Heart left ventricle (tissue), 16 donors: ENCODE results near the gene BMPR2. TPM values are rescaled to one million over a fixed set of nuclear protein-coding genes. Genes with fewer than 3 reads are reported as not detected.

Experiments used
- ATAC-seq, 4 donors: fragments of 200-7000 bp; cut with Tn5 transposase; one replicate each; pipeline ENCODE4 v1.9.1; 2020 to 2022; ENCODE audit warnings: moderate library complexity in 4 of 4, mild to moderate bottlenecking in 3 of 4, moderate number of reproducible peaks in 1 of 4
- DNase-seq, 5 donors: peaks; one replicate each; pipeline ENCODE4 v3.0.0-alpha.2; 2020
- H3K27ac ChIP-seq, 12 donors: fragments of 200-600 bp; sonication (generic) in 4 of 12; one replicate each; pipeline versions ENCODE4 v1.5.0 to v1.8.0; 2016 to 2022; ENCODE audit warnings: mild to moderate bottlenecking in 2 of 12
- H3K27me3 ChIP-seq, 9 donors: fragments of 200-600 bp; sonication (generic) in 2 of 9; one replicate each; pipeline versions ENCODE4 v1.5.1 to v1.8.0; 2016 to 2022; ENCODE audit warnings: mild to moderate bottlenecking in 3 of 9
- H3K36me3 ChIP-seq, 9 donors: fragments of 200-600 bp; sonication (generic) in 2 of 9; one replicate each; pipeline versions ENCODE4 v1.5.0 to v1.8.0; 2018 to 2022; ENCODE audit warnings: mild to moderate bottlenecking in 2 of 9
- H3K4me1 ChIP-seq, 12 donors: fragments of 200-600 bp; sonication (generic) in 4 of 12; one replicate each; pipeline versions ENCODE4 v1.5.0 to v1.8.0; 2016 to 2022; ENCODE audit warnings: mild to moderate bottlenecking in 3 of 12
- H3K4me3 ChIP-seq, 12 donors: fragments of 200-600 bp; sonication (generic) in 4 of 12; one replicate each; pipeline versions ENCODE4 v1.5.0 to v1.8.0; 2017 to 2022; ENCODE audit warnings: mild to moderate bottlenecking in 9 of 12, moderate library complexity in 4 of 12
- H3K9me3 ChIP-seq, 12 donors: fragments of 200-600 bp; sonication (generic) in 4 of 12; one replicate each; pipeline versions ENCODE4 v1.5.0 to v1.8.0; 2016 to 2022; ENCODE audit warnings: mild to moderate bottlenecking in 1 of 12
- POLR2A ChIP-seq, 2 donors: fragments of 450-650 bp; IDR thresholded peaks; one replicate each; pipeline ENCODE4 v1.6.1; 2017; ENCODE audit warnings: antibody characterized with exemption in 2 of 2, mild to moderate bottlenecking in 2 of 2, moderate library complexity in 2 of 2
- WGBS, 4 donors: extraction: QIAGEN DNeasy Blood & Tissue Kit in 2 of 4; methylation state at CpG; one replicate each; pipeline versions ENCODE4 v1.1.5 to v1.1.7; 2013 to 2018; 5-methylcytosine and 5-hydroxymethylcytosine counted together
- intact Hi-C, 10 donors: fragments of 100-400 bp; cut with DNase I; formaldehyde crosslinking; loops; one replicate each; pipeline versions ENCODE4 v1.11.1 to v1.14.2; 2022
- polyA plus RNA-seq, 2 donors: library from polyadenylated mRNA; stranded (reverse); fragments of 200-250 nt; gene quantifications; one replicate each; pipeline ENCODE4 v1.2.3, GENCODE V29; 2013
- total RNA-seq, 9 donors: library from RNA; depleted of rRNA in 2 of 9; stranded (reverse); fragments of >200 nt in 2 of 9; fragmentation: NEBNext Ultra II Directional in 3 of 9; extraction: Animal tissue kit (Norgen Biotek cat#: 25700) in 3 of 9; gene quantifications; one replicate each; pipeline versions ENCODE4 v1.1.0 to v1.2.4, GENCODE V29; 2016 to 2023
- TF ChIP-seq, protein P1 (sequence below), 12 donors: fragments of 200-600 bp; sonication (generic) in 4 of 12; IDR thresholded peaks; one replicate each; pipeline versions ENCODE4 v1.5.0 to v1.8.0; 2018 to 2022; ENCODE audit warnings: antibody characterized with exemption in 12 of 12, mild to moderate bottlenecking in 5 of 12
- donor health status: ischemic (EF 13 %, LVEDD 7.1; RV severe dilation, severe dysfunction).
- donor health status: healthy with polysubstance abuse.
- donor health status: DM: no; HTN: yes; CAD: no.
- donor health status: DM: no; HTN: no; CAD: no.
- donor health status: ischemic (EF 25% LVEDD 6.9; RV normal size, moderate dysfunction).
- donor health status: ischemic (EF 25% LVEDD 5.7; RV mildly dilated, moderate dysfunction).
- donor health status: healthy.
- donor health status: DM: yes; HTN: yes; CAD: no.
- donor health status: ischemic (EF 35%, LVEDD 5.7; RV mildly dilated, moderate dysfunction).
- donor health status: nonischemic (EF 11% LVEDD 7.7; RV severe dilation, severe dysfunction).
- donor health status: DM: yes; HTN: yes; CAD: no.
- donor health status: PGD.
- donor health status: ischemic (EF 29% LVEDD 5.4; RV normal size, mild dysfunction).
- donor health status: nonischemic (EF 23%, LVEDD 6.1; RV moderate dilation, normal function).

BMPR2 gene
- total and polyA plus RNA-seq, 11 donors = 9.0 to 81.9 (median 59.9) TPM

GRCh38 chr2:202444000-202444399, 67.9 kb downstream of the BMPR2 start:
- H3K36me3 ChIP-seq = peaks cover 0 to 4% (median 0%) of the 10 kb centered on the region in 9 donors
- H3K4me1 ChIP-seq = peaks cover 0 to 18% (median 6%) of the 10 kb centered on the region in 12 donors
- no peak for DNase-seq
- 96 to 98% (median 97%) methylated on average over 4 of the region's 4 CpGs for WGBS, 4 donors
- H3K27ac ChIP-seq = no peak overlapping the region
- H3K27me3 ChIP-seq = no peaks in the 10 kb centered on the region
- intact Hi-C loops = loop anchor here in 1 of 10 donors (10.0 kb wide), 1 partner anchor 59 kb away; no protein-coding TSS in a partner anchor
- no peak for ATAC-seq
- no peak for TF ChIP-seq POLR2A (IDR thresholded peaks at IDR 0.05)
- TF ChIP-seq, protein P1, sequence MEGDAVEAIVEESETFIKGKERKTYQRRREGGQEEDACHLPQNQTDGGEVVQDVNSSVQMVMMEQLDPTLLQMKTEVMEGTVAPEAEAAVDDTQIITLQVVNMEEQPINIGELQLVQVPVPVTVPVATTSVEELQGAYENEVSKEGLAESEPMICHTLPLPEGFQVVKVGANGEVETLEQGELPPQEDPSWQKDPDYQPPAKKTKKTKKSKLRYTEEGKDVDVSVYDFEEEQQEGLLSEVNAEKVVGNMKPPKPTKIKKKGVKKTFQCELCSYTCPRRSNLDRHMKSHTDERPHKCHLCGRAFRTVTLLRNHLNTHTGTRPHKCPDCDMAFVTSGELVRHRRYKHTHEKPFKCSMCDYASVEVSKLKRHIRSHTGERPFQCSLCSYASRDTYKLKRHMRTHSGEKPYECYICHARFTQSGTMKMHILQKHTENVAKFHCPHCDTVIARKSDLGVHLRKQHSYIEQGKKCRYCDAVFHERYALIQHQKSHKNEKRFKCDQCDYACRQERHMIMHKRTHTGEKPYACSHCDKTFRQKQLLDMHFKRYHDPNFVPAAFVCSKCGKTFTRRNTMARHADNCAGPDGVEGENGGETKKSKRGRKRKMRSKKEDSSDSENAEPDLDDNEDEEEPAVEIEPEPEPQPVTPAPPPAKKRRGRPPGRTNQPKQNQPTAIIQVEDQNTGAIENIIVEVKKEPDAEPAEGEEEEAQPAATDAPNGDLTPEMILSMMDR (IDR thresholded peaks at IDR 0.05) = no peak
- H3K4me3 ChIP-seq = no peak overlapping the region
- H3K9me3 ChIP-seq = no peaks in the 10 kb centered on the region

GRCh38 chr2:202449344-202449743, 73.2 kb downstream of the BMPR2 start:
- 77 to 81% (median 80%) methylated on average over 3 of the region's 3 CpGs for WGBS, 4 donors
- peak in 1 of 4 donors; percentile 23 for ATAC-seq
- peak overlapping the region in 2 of 12 donors; percentile 28 to 46 for H3K27ac ChIP-seq

DNA sequence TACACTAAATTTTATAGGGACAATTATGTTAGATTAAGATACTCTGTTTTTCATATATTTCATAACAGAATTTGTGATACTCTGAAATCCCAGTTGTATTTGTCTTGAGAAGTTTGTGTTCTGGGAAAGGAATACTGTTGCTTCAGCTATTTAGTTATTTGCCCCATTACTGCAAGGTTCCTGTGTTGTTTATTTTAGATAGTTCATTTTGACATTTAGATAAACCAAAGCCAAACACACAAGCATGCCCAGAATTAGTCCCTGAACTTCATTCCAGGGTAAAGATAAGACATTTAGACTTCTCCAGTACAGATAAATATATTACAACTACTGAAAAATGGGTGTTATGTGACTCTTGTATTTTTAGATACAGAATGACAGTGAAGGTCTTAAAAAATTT, 74.7 kb downstream of the BMPR2 start:
- intact Hi-C loops = loop anchor here in 1 of 10 donors (5.0 kb wide), 1 partner anchor 73 kb away; the partner anchor contains the start of gene BMPR2
- H3K4me3 ChIP-seq = no peak overlapping the region
- TF ChIP-seq, protein P1 (IDR thresholded peaks at IDR 0.05) = no peak
- DNase-seq (no peak), ATAC-seq (peak in 3 of 4 donors; percentile 30 to 63 (median 41))
- H3K9me3 ChIP-seq = no peaks in the 10 kb centered on the region
- H3K4me1 ChIP-seq = peaks cover 0 to 36% (median 12%) of the 10 kb centered on the region in 12 donors
- peaks cover 0 to 4% (median 0%) of the 10 kb centered on the region in 9 donors for H3K36me3 ChIP-seq
- peak overlapping the region in 9 of 12 donors; percentile 2 to 46 (median 23) for H3K27ac ChIP-seq
- no peaks in the 10 kb centered on the region for H3K27me3 ChIP-seq

More at GRCh38 chr2:202449344-202449743, 73.2 kb downstream of the BMPR2 start:
- Histone ChIP-seq H3K4me1 (peaks cover 0 to 30% (median 12%) of the 10 kb centered on the region in 12 donors), H3K36me3 (peaks cover 0 to 4% (median 0%) of the 10 kb centered on the region in 9 donors), H3K27me3 (no peaks in the 10 kb centered on the region), H3K9me3 (no peaks in the 10 kb centered on the region), H3K4me3 (no peak overlapping the region)
- DNase-seq = no peak
- TF ChIP-seq, protein P1 (IDR thresholded peaks at IDR 0.05) = no peak
- no peak for TF ChIP-seq POLR2A (IDR thresholded peaks at IDR 0.05)
- intact Hi-C loops = loop anchor here in 1 of 10 donors (10.0 kb wide), 1 partner anchor 65 kb away; no protein-coding TSS in a partner anchor

- H3K27me3 ChIP-seq = no peaks in the 10 kb centered on the region
- TF ChIP-seq, protein P1 (IDR thresholded peaks at IDR 0.05) = no peak
- no peak for TF ChIP-seq POLR2A (IDR thresholded peaks at IDR 0.05)
- no peak for DNase-seq
- no peaks in the 10 kb centered on the region for H3K9me3 ChIP-seq
- 99 to 100% (median 99%) methylated on average over 1 of the region's 1 CpG for WGBS, 4 donors
- ATAC-seq = no peak
- H3K4me1 ChIP-seq = peaks cover 0 to 36% (median 12%) of the 10 kb centered on the region in 12 donors
- no peaks in the 10 kb centered on the region for H3K36me3 ChIP-seq
- intact Hi-C loops = loop anchor here in 1 of 10 donors (5.0 kb wide), 1 partner anchor 75 kb away; the partner anchor contains the start of gene BMPR2
- no peak overlapping the region for H3K27ac ChIP-seq
- no peak overlapping the region for H3K4me3 ChIP-seq
Observed at GRCh38 chr2:202452744-202453143, 76.6 kb downstream of the BMPR2 start.
